ENCODE data around the gene DNMT3A.

DNMT3A gene

DNA sequence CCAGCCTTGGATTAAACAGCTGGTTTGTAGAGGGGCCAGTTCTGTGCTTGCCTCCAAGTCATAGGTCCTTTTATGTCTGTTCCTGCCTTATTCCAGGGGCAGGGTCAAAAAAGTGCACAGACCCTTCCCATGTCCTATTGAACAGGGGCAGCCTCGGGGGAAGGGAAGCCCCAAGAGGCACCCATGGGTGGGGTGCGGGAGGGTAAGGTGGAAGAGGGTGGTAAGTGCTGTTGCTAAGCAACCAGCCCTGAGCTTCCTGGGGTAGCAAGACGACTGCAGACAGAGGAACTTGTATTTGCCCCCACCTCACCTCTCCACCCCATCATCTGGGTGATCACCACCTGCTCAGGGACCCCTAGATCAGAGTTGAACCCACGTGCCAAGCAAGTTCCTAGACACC is 7.7 kb downstream of the DNMT3A start:
- TF ChIP-seq, protein P1, sequence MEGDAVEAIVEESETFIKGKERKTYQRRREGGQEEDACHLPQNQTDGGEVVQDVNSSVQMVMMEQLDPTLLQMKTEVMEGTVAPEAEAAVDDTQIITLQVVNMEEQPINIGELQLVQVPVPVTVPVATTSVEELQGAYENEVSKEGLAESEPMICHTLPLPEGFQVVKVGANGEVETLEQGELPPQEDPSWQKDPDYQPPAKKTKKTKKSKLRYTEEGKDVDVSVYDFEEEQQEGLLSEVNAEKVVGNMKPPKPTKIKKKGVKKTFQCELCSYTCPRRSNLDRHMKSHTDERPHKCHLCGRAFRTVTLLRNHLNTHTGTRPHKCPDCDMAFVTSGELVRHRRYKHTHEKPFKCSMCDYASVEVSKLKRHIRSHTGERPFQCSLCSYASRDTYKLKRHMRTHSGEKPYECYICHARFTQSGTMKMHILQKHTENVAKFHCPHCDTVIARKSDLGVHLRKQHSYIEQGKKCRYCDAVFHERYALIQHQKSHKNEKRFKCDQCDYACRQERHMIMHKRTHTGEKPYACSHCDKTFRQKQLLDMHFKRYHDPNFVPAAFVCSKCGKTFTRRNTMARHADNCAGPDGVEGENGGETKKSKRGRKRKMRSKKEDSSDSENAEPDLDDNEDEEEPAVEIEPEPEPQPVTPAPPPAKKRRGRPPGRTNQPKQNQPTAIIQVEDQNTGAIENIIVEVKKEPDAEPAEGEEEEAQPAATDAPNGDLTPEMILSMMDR (IDR thresholded peaks at IDR 0.05; ENCODE audit: low read depth, low read length), result no peak
- DNase-seq (ENCODE audit: extremely low read depth, low read depth), result no peak

DNA sequence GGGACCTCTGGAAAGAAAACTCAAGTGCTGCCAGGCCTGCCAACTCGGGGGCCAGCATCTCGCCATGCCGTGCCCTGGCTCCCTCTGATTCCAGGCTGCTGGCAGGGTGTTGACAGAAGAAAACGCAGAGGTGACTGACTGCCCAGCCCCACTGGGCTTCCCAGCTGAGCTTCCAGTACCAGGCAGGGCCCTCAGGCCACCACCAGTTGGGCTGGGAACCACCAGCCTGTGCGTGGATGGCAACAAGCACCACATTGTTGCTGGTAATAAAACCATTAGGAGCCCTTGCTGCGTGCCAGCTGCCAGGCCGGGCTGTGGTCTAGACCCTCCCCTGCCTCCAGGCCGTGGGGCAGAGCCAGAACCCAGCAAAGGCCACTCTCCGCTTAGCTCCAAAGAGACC is 9.2 kb downstream of the DNMT3A start:
- TF ChIP-seq, protein P1 (IDR thresholded peaks at IDR 0.05; ENCODE audit: low read depth, low read length), result no peak
- no peak for DNase-seq (ENCODE audit: extremely low read depth, low read depth)

- TF ChIP-seq, protein P1 (IDR thresholded peaks at IDR 0.05; ENCODE audit: low read depth, low read length), result no peak
- DNase-seq (ENCODE audit: extremely low read depth, low read depth), result no peak
Observed at GRCh38 chr2:25331686-25332365, 9.9 kb downstream of the DNMT3A start.

- TF ChIP-seq, protein P1 (IDR thresholded peaks at IDR 0.05; ENCODE audit: low read depth, low read length), result no peak
- no peak for DNase-seq (ENCODE audit: extremely low read depth, low read depth)
Observed at GRCh38 chr2:25330937-25331336, 10.8 kb downstream of the DNMT3A start.

DNA sequence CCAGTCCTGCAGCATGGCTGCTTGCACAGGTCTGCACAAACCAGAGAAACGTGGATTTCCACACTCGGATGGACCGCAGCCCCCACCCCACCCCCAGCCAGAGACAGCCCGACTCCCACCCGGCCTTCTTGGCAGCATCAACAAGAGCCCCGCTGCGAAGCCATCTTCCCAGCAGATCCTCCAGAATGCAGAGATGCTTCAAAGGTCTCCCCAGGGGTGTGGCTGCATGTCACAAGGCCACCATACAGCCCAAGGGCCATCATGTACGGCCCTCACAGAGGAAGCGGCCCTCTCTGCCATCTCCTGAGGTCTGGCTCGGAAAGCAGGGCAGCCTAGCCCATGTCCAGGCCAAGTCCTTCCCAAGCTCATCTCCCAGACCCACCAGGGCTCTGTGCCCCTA is 11.5 kb downstream of the DNMT3A start:
- no peak for DNase-seq (ENCODE audit: extremely low read depth, low read depth)
- TF ChIP-seq, protein P1 (IDR thresholded peaks at IDR 0.05; ENCODE audit: low read depth, low read length), result no peak

DNA sequence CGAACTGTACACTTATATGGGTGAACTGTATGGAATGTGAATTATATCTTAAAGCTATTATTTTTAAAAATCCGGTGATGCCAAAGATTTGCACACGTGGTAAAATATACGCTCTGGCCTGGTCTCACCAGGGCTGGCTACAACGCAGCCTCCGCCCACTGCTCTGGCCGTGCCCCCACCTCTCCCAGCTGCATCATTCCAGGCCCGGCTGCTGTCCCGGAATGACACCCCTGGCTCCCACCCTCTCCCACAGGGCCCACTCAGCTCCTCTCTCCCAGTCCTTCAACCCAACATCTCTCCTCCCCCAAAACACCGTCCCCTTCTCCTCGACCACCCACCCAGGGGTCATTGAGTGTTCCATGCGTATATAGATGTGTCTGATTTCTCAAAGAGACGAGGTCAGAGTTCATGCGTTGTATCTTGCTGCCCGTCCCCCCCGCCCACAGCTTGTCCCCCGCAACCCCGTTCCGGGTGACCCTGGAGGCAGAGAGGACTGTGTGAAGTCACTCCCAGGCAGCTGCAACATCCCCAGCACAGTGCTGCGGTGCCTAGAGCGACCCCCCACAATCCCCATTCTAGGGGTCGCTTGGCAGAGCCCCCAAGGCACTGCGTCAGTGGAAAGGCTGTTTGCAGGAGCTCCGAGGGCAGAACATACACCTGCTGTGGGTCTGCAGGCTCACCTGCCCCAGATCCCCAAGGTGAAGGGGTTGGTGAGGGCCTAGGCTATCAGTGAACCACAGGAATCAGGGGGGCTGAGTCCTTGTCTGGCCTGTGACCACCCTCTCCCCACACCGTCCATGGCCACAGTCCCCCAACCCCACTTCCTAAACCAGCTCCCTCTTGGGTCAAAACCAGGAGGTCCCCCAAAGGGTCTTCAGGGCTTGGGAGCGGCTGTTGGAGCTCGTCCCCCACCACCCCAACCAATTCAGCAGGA is 13.3 kb downstream of the DNMT3A start:
- TF ChIP-seq, protein P1 (IDR thresholded peaks at IDR 0.05; ENCODE audit: low read depth, low read length), result no peak
- DNase-seq (ENCODE audit: extremely low read depth, low read depth), result no peak

All from AG09319 (cell line).